CD4-positive, alpha-beta T cell treated with Interleukin-15 for 4 hours (primary cell): Measurements from ENCODE around the gene ZNF165.
"Not testable (repeated sequence)": the region's sequence is repeated elsewhere in the genome, so short reads cannot be mapped to it uniquely, and the experiment has no call there.

Experiments used
- DNase-seq: peaks from one replicate; pipeline ENCODE4 v3.0.0-alpha.2; 2020; ENCODE audit warnings: low spot score

The ZNF165 gene

GRCh38 chr6:28122283-28122682, 41.9 kb downstream of the ZNF165 start:
- DNase-seq = not testable (repeated sequence)

- peak; percentile 82 for DNase-seq
Observed at GRCh38 chr6:28124350-28124970, 44.1 kb downstream of the ZNF165 start, which contains the start of gene ZSCAN16. Gene ZSCAN16 (plus strand): TSS chr6:28124609. CDS start chr6:28125444, 835 bp downstream.

GRCh38 chr6:28124971-28125353, 44.6 kb downstream of the ZNF165 start:
- DNase-seq = no peak

GRCh38 chr6:28125401-28125800, 45.0 kb downstream of the ZNF165 start:
- no peak for DNase-seq

DNA sequence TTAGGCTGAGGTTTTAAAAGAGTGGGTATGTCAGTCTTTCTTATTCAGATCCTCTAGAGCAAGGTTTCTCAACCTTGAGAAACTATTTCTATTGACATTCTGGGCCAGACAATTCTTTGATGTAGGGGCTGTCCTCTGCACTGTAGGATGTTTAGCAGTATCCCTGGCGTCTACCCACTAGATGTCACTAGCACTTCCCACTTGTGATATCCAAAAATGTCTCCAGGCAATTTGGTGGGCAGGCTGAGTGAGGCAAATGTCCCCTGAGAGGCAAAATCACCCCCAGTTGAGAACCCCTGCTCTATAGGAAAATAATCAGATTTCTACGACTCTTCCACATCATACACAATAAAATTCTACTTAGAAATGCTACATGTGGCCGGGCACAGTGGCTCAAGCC, 53.6 kb downstream of the ZNF165 start:
- DNase-seq = no peak

DNA sequence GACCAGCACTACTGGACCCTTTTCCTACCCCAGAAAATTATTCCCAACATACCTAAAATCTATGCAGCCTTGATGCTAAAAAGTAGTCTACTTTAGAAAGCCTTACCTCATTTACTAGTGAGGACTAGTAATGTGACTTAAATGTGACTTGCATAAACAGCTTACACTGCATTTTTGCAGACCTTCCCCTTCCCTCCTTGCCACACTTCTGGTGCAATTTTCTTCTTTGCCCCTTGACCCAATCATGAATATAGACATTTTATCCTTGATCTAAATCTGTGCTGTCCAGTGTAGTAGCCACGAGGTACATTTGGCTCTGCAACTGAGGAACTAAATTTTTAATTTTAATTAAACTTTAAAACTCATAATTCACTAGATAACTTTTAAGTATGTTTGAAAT, 54.3 kb downstream of the ZNF165 start:
- DNase-seq = no peak

GRCh38 chr6:28135393-28135792, 55.0 kb downstream of the ZNF165 start:
- no peak for DNase-seq

DNA sequence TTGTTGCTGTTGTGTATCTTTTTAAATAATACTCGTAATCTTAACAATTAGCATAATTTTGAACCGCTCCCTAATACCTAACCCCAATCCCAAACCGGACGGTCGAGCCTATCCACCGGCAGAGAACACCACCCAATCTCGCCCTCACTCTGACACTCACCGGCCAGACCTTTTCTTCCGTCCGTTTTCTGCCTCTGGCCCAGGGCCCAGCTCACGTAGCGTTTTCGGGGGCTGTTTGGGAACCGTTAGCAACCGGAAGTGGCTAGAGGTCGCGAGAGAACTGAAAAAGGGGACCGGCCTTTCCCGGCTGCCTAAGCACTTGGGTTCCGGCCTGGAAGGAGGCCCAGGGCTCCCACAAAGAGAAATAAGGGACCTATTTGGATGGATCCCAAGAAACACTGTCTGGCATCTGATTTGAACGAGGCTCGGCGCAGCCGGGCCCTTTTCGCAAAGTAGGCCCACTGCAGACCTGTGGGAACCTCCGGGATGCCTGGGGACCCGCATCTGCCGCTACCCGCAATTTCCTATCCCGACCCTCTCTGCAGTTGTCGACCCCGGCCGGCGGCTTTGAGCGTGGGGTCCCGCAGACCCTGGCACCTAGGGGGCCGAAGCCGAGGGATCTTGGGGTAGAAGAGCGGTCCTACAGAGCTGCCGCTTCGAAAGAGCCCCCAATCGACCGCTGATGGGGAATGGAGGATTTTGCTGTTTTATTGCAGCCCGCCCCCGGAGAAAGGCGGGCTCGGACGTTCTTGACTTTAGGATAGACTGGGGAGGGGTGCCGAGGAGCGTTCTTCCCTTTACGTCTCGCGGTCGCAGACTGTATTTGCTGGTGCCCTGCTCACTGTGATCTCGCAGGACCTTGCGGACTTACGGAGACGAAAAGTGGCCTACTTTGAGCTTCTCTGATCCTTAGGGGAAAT, 56.5 kb downstream of the ZNF165 start:
- DNase-seq = peak; percentile 80

DNA sequence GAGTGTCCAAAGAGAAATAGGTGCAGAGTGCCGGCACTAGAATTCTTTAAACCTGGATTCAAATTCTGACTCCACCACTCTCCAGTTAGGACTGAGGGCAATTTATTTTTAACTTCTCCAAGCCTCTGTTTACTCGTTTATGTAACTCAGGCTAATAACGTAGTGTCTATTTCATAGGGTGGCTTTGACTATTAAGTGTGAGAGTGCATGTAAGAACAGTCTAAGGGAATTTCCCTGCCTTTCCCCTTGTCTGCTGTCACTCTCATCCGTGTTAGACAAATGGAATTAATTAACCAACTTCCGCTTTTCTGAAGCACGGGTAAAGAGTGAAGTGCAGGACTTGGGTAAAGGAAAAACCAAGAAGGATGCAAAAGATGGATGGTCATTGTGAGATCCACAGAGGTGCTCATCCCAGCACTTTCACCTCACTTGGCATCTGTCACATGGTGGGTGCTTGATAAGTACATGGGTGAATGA, 57.2 kb downstream of the ZNF165 start:
- DNase-seq = peak; percentile 52
